ENCODE results near the gene SLC35C1. TPM values are rescaled to one million over a fixed set of nuclear protein-coding genes. Genes with fewer than 3 reads are reported as not detected.

The SLC35C1 gene
- total and polyA plus RNA-seq, 2 experiments from 2014 or later = 6.8 to 11.0 TPM

- no peak for TF ChIP-seq ZNF331 (CRISPR knock-in tag; IDR thresholded peaks at IDR 0.05; ENCODE audit: low read depth)
- TF ChIP-seq EZH2phosphoT487 (IDR thresholded peaks at IDR 0.05; ENCODE audit: unreplicated experiment) = no peak
- TF ChIP-seq REST (IDR thresholded peaks at IDR 0.05; ENCODE audit: unreplicated experiment) = no peak
- no peak for TF ChIP-seq ZNF462 (CRISPR knock-in tag; IDR thresholded peaks at IDR 0.05)
- no peak for TF ChIP-seq EZH2 (IDR thresholded peaks at IDR 0.05; ENCODE audit: low read depth, unreplicated experiment)
- TF ChIP-seq NANOG (IDR thresholded peaks at IDR 0.05; ENCODE audit: borderline replicate concordance) = no peak
- no peak for TF ChIP-seq JUNB (IDR thresholded peaks at IDR 0.05; ENCODE audit: unreplicated experiment)
- no peak for TF ChIP-seq STAT1 (IDR thresholded peaks at IDR 0.05; ENCODE audit: unreplicated experiment)
- no peak for TF ChIP-seq ETS1 (IDR thresholded peaks at IDR 0.05)
- TF ChIP-seq ZNF114 (CRISPR knock-in tag; IDR thresholded peaks at IDR 0.05) = no peak
- TF ChIP-seq POLR2AphosphoS5 (IDR thresholded peaks at IDR 0.05; ENCODE audit: low read depth) = no peak
- TF ChIP-seq CTCF (conservative IDR thresholded peaks at IDR 0.05; ENCODE audit: low read depth in 2 of 2) = no peak
- TF ChIP-seq CREB1 (CRISPR knock-in tag; IDR thresholded peaks at IDR 0.05; ENCODE audit: low read depth) = no peak
- H3K4me1 ChIP-seq (ENCODE audit: insufficient read depth) = no peaks in the 10 kb centered on the region
- no peaks in the 10 kb centered on the region for H4K20me1 ChIP-seq (replicated peaks; ENCODE audit: insufficient read depth)
- Mint-ChIP-seq H3K4me1 (peaks cover 5% of the 10 kb centered on the region; the same call in 2 of the 3 replicates), H3K27ac (no peak overlapping the region), H3K36me3 (ENCODE audit: low read depth) (no peaks in the 10 kb centered on the region), H3K4me3 (no peak overlapping the region), H3K9me3 (no peaks in the 10 kb centered on the region), H3K27me3 (ENCODE audit: insufficient read depth, low read depth, poor library complexity) (peaks cover 3% of the 10 kb centered on the region)
- no peaks in the 10 kb centered on the region for H3K36me3 ChIP-seq (ENCODE audit: insufficient read depth)
- no peaks in the 10 kb centered on the region for H3K79me2 ChIP-seq (replicated peaks; ENCODE audit: insufficient read depth)
- no peak overlapping the region for H2AFZ ChIP-seq
- H3K9me2 ChIP-seq (ENCODE audit: insufficient read depth) = no peaks in the 10 kb centered on the region
- ATAC-seq (no peak), DNase-seq (ENCODE audit: low spot score) (no peak)
- H3K4me3 ChIP-seq = no peak overlapping the region
- no peak overlapping the region for H3K27ac ChIP-seq (ENCODE audit: low read depth)
- no peaks in the 10 kb centered on the region for H3F3A ChIP-seq (replicated peaks; ENCODE audit: low read depth)
- no peak overlapping the region for H3K4me2 ChIP-seq
- no peaks in the 10 kb centered on the region for H3K27me3 ChIP-seq (ENCODE audit: insufficient read depth)
Measured at GRCh38 chr11:45839204-45839603, 34.3 kb downstream of the SLC35C1 start.
